ENCODE data around the gene CNNM2.
"Not testable (repeated sequence)": the region's sequence is repeated elsewhere in the genome, so short reads cannot be mapped to it uniquely, and the experiment has no call there.

The CNNM2 gene

GRCh38 chr10:102927311-102928010 is 9.4 kb downstream of the CNNM2 start:
- DNase-seq, result no peak

GRCh38 chr10:102928442-102928841 is 10.3 kb downstream of the CNNM2 start:
- DNase-seq, result not testable (repeated sequence)

- no peak for DNase-seq
Observed at GRCh38 chr10:102930720-102931119, 12.6 kb downstream of the CNNM2 start.

- no peak for DNase-seq
Observed at GRCh38 chr10:102931643-102932042, 13.5 kb downstream of the CNNM2 start.

- no peak for DNase-seq
Observed at GRCh38 chr10:102935505-102935904, 17.4 kb downstream of the CNNM2 start.

- no peak for DNase-seq
Observed at GRCh38 chr10:102935939-102936605, 18.0 kb downstream of the CNNM2 start.

- DNase-seq, result no peak
Observed at GRCh38 chr10:102941401-102941800, 23.3 kb downstream of the CNNM2 start.

GRCh38 chr10:102945449-102945848 is 27.4 kb downstream of the CNNM2 start:
- DNase-seq, result no peak

GRCh38 chr10:102945962-102946361 is 27.9 kb downstream of the CNNM2 start:
- no peak for DNase-seq

- DNase-seq, result no peak
Observed at GRCh38 chr10:102946992-102947391, 28.9 kb downstream of the CNNM2 start.

GRCh38 chr10:102948176-102948575 is 30.1 kb downstream of the CNNM2 start:
- DNase-seq, result no peak

GRCh38 chr10:102948786-102949185 is 30.7 kb downstream of the CNNM2 start:
- no peak for DNase-seq

GRCh38 chr10:102949916-102950315 is 31.8 kb downstream of the CNNM2 start:
- no peak for DNase-seq

GRCh38 chr10:102951316-102951715 is 33.2 kb downstream of the CNNM2 start:
- no peak for DNase-seq

- DNase-seq, result no peak
Observed at GRCh38 chr10:102959360-102959759, 41.3 kb downstream of the CNNM2 start.

- no peak for DNase-seq
Observed at GRCh38 chr10:102960157-102960556, 42.1 kb downstream of the CNNM2 start.

GRCh38 chr10:102962267-102962666 is 44.2 kb downstream of the CNNM2 start:
- no peak for DNase-seq

- DNase-seq, result no peak
Observed at GRCh38 chr10:102962951-102963755, 45.1 kb downstream of the CNNM2 start.

GRCh38 chr10:102963756-102964025 is 45.6 kb downstream of the CNNM2 start:
- no peak for DNase-seq

- not testable (repeated sequence) for DNase-seq
Observed at GRCh38 chr10:102964064-102964463, 46.0 kb downstream of the CNNM2 start.

- DNase-seq, result no peak
Observed at GRCh38 chr10:102964713-102965112, 46.6 kb downstream of the CNNM2 start.

GRCh38 chr10:102965311-102965851 is 47.3 kb downstream of the CNNM2 start:
- no peak for DNase-seq

- no peak for DNase-seq
Observed at GRCh38 chr10:102967123-102967522, 49.0 kb downstream of the CNNM2 start.

Data from NCI-H1092 treated with DMSO at 0.1 percent for 48 hours (cell line).